Mammary epithelial cell (primary cell): ENCODE data around the gene ZSWIM3.

Experiments
- EZH2 ChIP-seq: IDR thresholded peaks from 2 replicates; pipeline ENCODE4 v1.6.1; 2012; ENCODE audit warnings: low read length, inconsistent platforms, borderline replicate concordance
- TF ChIP-seq, protein P1 (sequence below), 2 donors: IDR thresholded peaks in 1 of 2; conservative IDR thresholded peaks in 1 of 2; 2 replicates each; pipeline ENCODE4 v1.5.1; 2011 to 2012; ENCODE audit warnings: inconsistent platforms in 2 of 2, low read length in 2 of 2, mild to moderate bottlenecking in 2 of 2, control low read depth in 1 of 2, low read depth in 1 of 2; ENCODE audit not compliant: insufficient read depth in 1 of 2; ENCODE audit errors: extremely low read depth in 1 of 2

DNA sequence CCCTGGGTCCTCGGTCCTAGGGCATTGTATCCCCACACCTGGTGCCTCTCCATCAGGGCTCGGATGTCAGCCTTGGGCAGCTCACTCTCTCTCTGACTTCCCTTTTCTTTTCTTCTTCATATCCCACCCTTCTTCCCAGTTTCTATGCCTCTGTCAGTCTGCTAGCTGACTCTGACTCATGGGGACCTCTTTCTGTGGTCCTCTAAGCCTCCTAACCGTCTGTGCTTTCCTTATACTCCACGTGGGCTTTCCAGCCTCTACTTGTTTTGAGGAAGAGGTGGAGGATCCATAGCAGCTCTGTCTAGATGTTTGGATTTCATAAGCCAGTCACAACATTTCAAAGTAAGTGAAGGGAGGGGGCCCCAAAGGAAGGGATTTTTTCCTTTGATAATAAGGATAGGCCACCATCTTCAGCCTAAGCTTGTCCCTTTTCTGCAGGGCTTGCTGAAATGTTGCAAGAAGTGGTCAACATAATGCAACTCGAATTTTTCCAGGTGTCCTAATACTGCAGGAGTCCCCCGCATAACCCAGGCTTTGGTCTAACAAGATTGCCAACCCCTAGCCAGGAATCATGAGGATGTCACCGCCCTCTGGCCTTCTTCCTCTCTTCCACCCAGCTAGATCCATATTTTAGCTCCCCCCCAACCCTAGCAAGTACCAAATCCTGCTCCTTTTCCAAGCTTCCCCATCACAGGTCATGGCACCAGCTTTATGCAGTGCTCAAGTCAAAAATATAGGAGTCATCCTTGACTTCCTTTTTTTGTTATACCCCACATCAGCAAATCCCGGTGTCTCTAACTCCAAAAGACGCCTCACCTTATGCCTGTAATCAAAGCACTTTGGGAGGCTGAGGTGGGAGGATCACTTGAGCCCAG is 63.3 kb downstream of the ZSWIM3 start:
- TF ChIP-seq, protein P1, sequence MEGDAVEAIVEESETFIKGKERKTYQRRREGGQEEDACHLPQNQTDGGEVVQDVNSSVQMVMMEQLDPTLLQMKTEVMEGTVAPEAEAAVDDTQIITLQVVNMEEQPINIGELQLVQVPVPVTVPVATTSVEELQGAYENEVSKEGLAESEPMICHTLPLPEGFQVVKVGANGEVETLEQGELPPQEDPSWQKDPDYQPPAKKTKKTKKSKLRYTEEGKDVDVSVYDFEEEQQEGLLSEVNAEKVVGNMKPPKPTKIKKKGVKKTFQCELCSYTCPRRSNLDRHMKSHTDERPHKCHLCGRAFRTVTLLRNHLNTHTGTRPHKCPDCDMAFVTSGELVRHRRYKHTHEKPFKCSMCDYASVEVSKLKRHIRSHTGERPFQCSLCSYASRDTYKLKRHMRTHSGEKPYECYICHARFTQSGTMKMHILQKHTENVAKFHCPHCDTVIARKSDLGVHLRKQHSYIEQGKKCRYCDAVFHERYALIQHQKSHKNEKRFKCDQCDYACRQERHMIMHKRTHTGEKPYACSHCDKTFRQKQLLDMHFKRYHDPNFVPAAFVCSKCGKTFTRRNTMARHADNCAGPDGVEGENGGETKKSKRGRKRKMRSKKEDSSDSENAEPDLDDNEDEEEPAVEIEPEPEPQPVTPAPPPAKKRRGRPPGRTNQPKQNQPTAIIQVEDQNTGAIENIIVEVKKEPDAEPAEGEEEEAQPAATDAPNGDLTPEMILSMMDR (conservative IDR thresholded peaks at IDR 0.05 in 1 of 2, IDR thresholded peaks at IDR 0.05 in 1 of 2; ENCODE audit: extremely low read depth in 1 of 2, insufficient read depth in 1 of 2, low read depth in 1 of 2, low read length in 2 of 2), result no peak
- TF ChIP-seq EZH2, result no peak
